ENCODE measurements around the gene CRLF2. TPM values are rescaled to one million over a fixed set of nuclear protein-coding genes. Genes with fewer than 3 reads are reported as not detected.

CRLF2 gene
- total and polyA plus RNA-seq, 2 donors = 0.20 to 0.48 TPM

DNA sequence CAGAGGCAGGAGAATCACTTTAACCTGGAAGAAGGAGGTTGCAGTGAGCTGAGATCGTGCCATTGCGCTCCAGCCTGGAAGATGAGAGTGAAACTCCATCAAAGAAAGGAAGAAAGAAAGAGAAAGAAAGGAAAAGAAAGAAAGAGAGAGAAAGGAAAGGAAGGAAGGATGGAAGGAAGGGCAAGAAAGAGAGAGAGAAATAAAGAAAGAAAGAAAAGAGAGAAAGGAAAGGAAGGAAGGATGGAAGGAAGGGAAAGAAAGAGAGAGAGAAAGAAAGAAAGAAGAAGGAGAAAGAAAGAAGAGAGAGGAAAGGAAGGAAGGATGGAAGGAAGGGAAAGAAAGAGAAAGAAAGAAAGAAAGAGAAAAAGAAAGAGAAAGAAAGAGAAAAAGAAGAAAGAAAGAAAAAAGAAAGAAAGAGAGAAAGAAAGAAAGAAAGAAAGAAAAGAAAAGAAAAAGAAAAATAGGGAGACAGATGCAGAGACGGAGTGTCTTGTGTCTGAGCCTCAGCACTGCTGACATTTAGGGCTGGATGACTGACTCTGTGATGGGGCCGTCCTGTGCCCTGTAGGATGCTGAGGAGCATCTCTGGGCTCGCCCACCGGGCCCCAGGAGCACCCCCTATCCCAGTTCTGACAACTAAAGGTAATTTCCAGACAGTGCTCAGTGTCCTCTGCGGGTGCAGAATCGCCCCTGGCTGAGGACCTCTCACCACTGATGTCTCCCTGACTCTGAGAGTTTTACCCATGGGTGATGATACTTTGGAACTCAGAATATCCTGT, 61.7 kb downstream of the CRLF2 start:
- no peak for DNase-seq (ENCODE audit: extremely low spot score)
- no peaks in the 10 kb centered on the region for H3K4me1 ChIP-seq (ENCODE audit: insufficient read depth)
- WGBS = 81% methylated on average over 8 of the region's 8 CpGs
- no peak overlapping the region for H3K27ac ChIP-seq (ENCODE audit: low read depth)
- no peaks in the 10 kb centered on the region for H3K36me3 ChIP-seq (ENCODE audit: insufficient read depth)
- H3K4me3 ChIP-seq (ENCODE audit: low read depth, low read length) = no peak overlapping the region

DNA sequence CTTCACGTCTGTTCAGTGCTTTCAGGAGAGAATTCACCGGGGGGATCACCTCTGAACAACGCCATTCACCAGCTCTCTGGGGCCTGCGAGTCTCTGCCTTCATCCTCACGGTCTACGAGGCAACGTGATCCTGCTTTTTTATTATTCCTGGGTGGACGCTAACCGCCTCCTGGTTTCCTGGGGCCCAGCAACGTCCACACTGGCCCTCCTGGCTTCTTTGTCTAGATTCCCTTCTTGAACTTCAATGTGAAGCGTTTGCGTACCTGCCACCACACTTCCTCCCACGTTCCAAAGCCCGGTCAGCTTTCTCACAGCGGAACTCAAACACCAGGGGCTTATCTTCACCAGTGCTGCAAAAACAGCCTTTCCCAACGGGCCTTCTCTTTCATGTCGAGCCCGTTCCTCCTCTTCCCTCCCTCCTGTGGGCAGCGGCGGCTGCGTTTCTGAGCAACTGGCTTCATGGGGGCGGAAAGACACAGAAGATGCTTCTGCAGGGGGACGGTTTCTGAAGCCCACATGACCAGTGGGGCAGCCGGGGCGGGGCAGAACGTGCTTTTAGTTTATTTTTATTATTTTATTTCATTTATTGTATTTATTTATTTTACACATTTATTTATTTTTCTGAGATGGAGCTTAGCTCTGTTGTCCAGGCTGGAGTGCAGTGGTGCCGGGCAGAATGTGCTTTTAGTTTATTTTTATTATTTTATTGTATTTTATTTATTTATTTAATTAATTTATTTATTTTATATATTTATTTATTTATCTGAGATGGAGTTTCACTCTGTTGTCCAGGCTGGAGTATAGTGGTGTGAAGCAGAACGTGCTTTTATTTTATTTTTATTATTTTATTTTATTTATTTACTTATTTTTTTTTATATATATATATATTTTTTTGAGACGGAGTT, 64.6 kb downstream of the CRLF2 start:
- WGBS = 43% methylated on average over 29 of the region's 29 CpGs

DNA sequence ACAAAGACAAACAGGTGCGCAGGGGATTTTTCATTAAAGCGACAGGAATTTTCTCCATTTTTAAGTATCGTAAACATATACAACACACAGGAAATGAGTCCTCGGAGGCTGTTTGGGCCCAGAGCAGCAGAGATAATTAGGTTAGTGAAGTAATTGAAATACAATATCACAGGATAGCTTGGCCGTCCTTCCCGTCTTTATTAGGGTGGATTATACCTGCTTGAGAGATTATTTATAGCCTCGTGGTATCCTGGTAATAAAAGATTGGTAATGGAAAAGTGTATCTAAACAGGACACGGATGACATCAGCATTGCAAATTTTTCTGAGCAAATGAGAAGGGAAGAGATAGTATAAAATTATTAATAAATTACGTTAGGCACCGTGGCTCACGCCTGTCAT, 68.2 kb downstream of the CRLF2 start:
- Histone ChIP-seq H3K4me1 (ENCODE audit: insufficient read depth) (no peaks in the 10 kb centered on the region), H3K27ac (ENCODE audit: low read depth) (no peak overlapping the region), H3K4me3 (ENCODE audit: low read depth, low read length) (no peak overlapping the region), H3K36me3 (ENCODE audit: insufficient read depth) (no peaks in the 10 kb centered on the region)
- WGBS = 37% methylated on average over 11 of the region's 11 CpGs
- DNase-seq (ENCODE audit: extremely low spot score) = no peak

More for the DNA sequence above, 64.6 kb downstream of the CRLF2 start:
- no peak for DNase-seq (ENCODE audit: extremely low spot score)
- Histone ChIP-seq H3K4me3 (ENCODE audit: low read depth, low read length) (no peak overlapping the region), H3K4me1 (ENCODE audit: insufficient read depth) (no peaks in the 10 kb centered on the region), H3K27ac (ENCODE audit: low read depth) (no peak overlapping the region), H3K36me3 (ENCODE audit: insufficient read depth) (no peaks in the 10 kb centered on the region)

Other genes starting within 250 kb of the CRLF2 start
- gene CSF2RA, start 56.2 kb upstream of the CRLF2 start, total RNA-seq = 7.7 TPM
- 3.8 TPM for gene CSF2RA, start 56.2 kb upstream of the CRLF2 start, polyA plus RNA-seq
- 2.5 TPM for gene IL3RA, start 124.1 kb upstream of the CRLF2 start, total RNA-seq
- gene IL3RA, start 124.1 kb upstream of the CRLF2 start, polyA plus RNA-seq = 16.7 TPM
- 125 TPM for gene SLC25A6, start 179.5 kb upstream of the CRLF2 start, total RNA-seq
- 587 TPM for gene SLC25A6, start 179.5 kb upstream of the CRLF2 start, polyA plus RNA-seq
- 9.1 TPM for gene ASMTL, start 240.3 kb upstream of the CRLF2 start, total RNA-seq
- 46.2 TPM for gene ASMTL, start 240.3 kb upstream of the CRLF2 start, polyA plus RNA-seq

Data from urinary bladder (tissue), 4 donors.